Liver (tissue), 3 donors: ENCODE data around the gene SPTBN1.

ENCODE experiments used
- CTCF ChIP-seq: fragments of 150-350 bp; IDR thresholded peaks from 2 replicates; pipeline ENCODE4 v1.5.1; 2017; ENCODE audit warnings: improper control_type of control experiment, low read depth, low read length; ENCODE audit not compliant: missing input control
- EGR1 ChIP-seq, 2 donors: IDR thresholded peaks; 2 replicates each; pipeline ENCODE4 v1.6.1; 2016 to 2018; ENCODE audit warnings: antibody characterized with exemption in 2 of 2, low read depth in 2 of 2
- FOXA2 ChIP-seq: IDR thresholded peaks from 2 replicates; pipeline ENCODE4 v1.6.1; 2016; ENCODE audit warnings: antibody characterized with exemption
- GABPA ChIP-seq, 2 donors: IDR thresholded peaks in 1 of 2; conservative IDR thresholded peaks in 1 of 2; 2 replicates each; pipeline ENCODE4 v1.6.1; 2016; ENCODE audit warnings: antibody characterized with exemption in 2 of 2, mild to moderate bottlenecking in 1 of 2, moderate library complexity in 1 of 2
- NR2F2 ChIP-seq: IDR thresholded peaks from 2 replicates; pipeline ENCODE4 v1.6.1; 2016; ENCODE audit warnings: antibody characterized with exemption
- RAD21 ChIP-seq, 2 donors: IDR thresholded peaks; 2 replicates each; pipeline ENCODE4 v1.6.1; 2016; ENCODE audit warnings: antibody characterized with exemption in 2 of 2, mild to moderate bottlenecking in 2 of 2
- REST ChIP-seq: IDR thresholded peaks from 2 replicates; pipeline ENCODE4 v1.6.1; 2016; ENCODE audit warnings: antibody characterized with exemption, mild to moderate bottlenecking
- SP1 ChIP-seq: IDR thresholded peaks from 2 replicates; pipeline ENCODE4 v1.6.1; 2018; ENCODE audit warnings: antibody characterized with exemption, mild to moderate bottlenecking
- TAF1 ChIP-seq: conservative IDR thresholded peaks from 2 replicates; pipeline ENCODE4 v1.6.1; 2016; ENCODE audit warnings: antibody characterized with exemption, mild to moderate bottlenecking
- YY1 ChIP-seq: IDR thresholded peaks from 2 replicates; pipeline ENCODE4 v1.6.1; 2016; ENCODE audit warnings: antibody characterized with exemption, mild to moderate bottlenecking
- donor health status: healthy.
- donor health status: healthy.

- TF ChIP-seq CTCF (no peak), GABPA (IDR thresholded peaks at IDR 0.05 in 1 of 2, conservative IDR thresholded peaks at IDR 0.05 in 1 of 2) (no peak), REST (no peak), TAF1 (no peak), RAD21 (IDR thresholded peaks at IDR 0.05) (no peak), FOXA2 (no peak), YY1 (no peak), SP1 (no peak), NR2F2 (no peak), EGR1 (IDR thresholded peaks at IDR 0.05; ENCODE audit: low read depth in 2 of 2) (no peak)
Measured at GRCh38 chr2:54606393-54606958, 150.3 kb downstream of the SPTBN1 start.
